Peyer's patch (tissue), 4 donors: Measurements from ENCODE around the gene CNTNAP5. TPM values are rescaled to one million over a fixed set of nuclear protein-coding genes. Genes with fewer than 3 reads are reported as not detected.

Experiments
- DNase-seq, 3 donors: peaks; one replicate each; pipeline ENCODE4 v3.0.0-alpha.2; 2017 to 2019
- H3K27ac ChIP-seq, 4 donors: fragments of 200-600 bp; sonication (generic); one replicate each; pipeline ENCODE4 v1.5.1; 2016 to 2019
- H3K27me3 ChIP-seq, 2 donors: fragments of 200-600 bp; sonication (generic); one replicate each; pipeline ENCODE4 v1.5.1; 2019
- H3K36me3 ChIP-seq, 3 donors: fragments of 200-600 bp; sonication (generic); one replicate each; pipeline ENCODE4 v1.5.1; 2016 to 2019
- H3K4me1 ChIP-seq, 4 donors: fragments of 200-600 bp; sonication (generic); one replicate each; pipeline ENCODE4 v1.5.1; 2016 to 2019
- H3K4me3 ChIP-seq, 4 donors: fragments of 200-600 bp; sonication (generic); 1 replicate in 3 of 4; 2 replicates in 1 of 4; pipeline ENCODE4 v1.5.1; 2016 to 2019; ENCODE audit warnings: mild to moderate bottlenecking in 1 of 4
- H3K9me3 ChIP-seq, 4 donors: fragments of 200-600 bp; sonication (generic); one replicate each; pipeline ENCODE4 v1.5.1; 2016 to 2019; ENCODE audit warnings: mild to moderate bottlenecking in 1 of 4
- POLR2A ChIP-seq, 2 donors: fragments of 450-650 bp; IDR thresholded peaks; one replicate each; pipeline ENCODE4 v1.5.1; 2017; ENCODE audit warnings: antibody characterized with exemption in 2 of 2, mild to moderate bottlenecking in 2 of 2, moderate library complexity in 2 of 2
- total RNA-seq, 4 donors: library from RNA; depleted of rRNA; stranded (reverse); fragments of >200 nt; gene quantifications; one replicate each; pipeline ENCODE4 v1.1.0, GENCODE V29; 2016
- TF ChIP-seq, protein P1 (sequence below), 6 experiments: fragments of 450-650 bp in 4 of 6; fragments of 200-600 bp in 2 of 6; sonication (generic) in 1 of 6; IDR thresholded peaks; one replicate each; pipeline ENCODE4 v1.5.1; 2017 to 2019; ENCODE audit warnings: antibody characterized with exemption in 6 of 6, mild to moderate bottlenecking in 3 of 6, moderate library complexity in 1 of 6

The CNTNAP5 gene
- total RNA-seq, 4 donors from 2014 or later, result not detected

DNA sequence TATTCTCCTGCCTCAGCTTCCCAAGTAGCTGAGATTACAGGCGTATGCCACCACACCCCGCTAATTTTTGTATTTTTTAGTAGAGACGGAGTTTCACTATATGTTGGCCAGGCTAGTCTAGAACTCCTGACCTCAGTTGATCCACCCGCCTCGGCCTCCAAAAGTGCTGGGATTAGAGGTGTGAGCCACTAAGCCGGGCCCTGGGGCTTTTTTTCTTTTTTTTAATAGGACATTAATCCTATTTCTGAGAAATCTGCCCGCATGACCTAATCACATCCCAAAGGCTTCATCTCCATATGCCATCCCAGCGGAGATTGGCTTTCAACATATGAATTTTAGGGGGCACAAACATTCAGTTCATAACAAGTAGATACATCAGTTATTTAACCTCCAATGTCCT is 128.6 kb downstream of the CNTNAP5 start:
- Histone ChIP-seq H3K4me3 (no peak overlapping the region), H3K27me3 (no peaks in the 10 kb centered on the region), H3K4me1 (no peaks in the 10 kb centered on the region), H3K36me3 (no peaks in the 10 kb centered on the region), H3K9me3 (no peaks in the 10 kb centered on the region), H3K27ac (no peak overlapping the region)
- TF ChIP-seq POLR2A (IDR thresholded peaks at IDR 0.05), result no peak
- TF ChIP-seq, protein P1, sequence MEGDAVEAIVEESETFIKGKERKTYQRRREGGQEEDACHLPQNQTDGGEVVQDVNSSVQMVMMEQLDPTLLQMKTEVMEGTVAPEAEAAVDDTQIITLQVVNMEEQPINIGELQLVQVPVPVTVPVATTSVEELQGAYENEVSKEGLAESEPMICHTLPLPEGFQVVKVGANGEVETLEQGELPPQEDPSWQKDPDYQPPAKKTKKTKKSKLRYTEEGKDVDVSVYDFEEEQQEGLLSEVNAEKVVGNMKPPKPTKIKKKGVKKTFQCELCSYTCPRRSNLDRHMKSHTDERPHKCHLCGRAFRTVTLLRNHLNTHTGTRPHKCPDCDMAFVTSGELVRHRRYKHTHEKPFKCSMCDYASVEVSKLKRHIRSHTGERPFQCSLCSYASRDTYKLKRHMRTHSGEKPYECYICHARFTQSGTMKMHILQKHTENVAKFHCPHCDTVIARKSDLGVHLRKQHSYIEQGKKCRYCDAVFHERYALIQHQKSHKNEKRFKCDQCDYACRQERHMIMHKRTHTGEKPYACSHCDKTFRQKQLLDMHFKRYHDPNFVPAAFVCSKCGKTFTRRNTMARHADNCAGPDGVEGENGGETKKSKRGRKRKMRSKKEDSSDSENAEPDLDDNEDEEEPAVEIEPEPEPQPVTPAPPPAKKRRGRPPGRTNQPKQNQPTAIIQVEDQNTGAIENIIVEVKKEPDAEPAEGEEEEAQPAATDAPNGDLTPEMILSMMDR (IDR thresholded peaks at IDR 0.05), result no peak
- DNase-seq, result no peak

DNA sequence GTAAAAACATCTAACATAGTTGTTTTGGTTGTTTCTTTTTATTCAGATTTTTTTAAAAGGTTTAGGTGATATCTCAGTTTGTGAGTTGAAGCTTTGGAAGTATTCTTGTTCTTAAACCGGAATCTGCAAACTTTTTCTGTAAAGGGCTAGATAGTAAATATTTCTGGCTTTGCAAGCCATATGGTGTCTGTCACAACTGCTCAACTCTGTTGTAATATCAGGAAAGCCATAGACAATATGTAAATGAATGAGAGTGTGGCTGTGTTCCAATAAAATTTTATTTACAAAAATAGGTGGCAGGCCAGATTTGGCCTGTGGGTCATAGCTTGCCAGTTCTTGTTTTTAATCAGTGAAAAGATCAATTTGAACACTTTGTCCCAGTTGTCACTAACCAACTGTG is 134.1 kb downstream of the CNTNAP5 start:
- TF ChIP-seq, protein P1 (IDR thresholded peaks at IDR 0.05), result no peak
- no peak for TF ChIP-seq POLR2A (IDR thresholded peaks at IDR 0.05)
- no peak for DNase-seq
- H3K4me3 ChIP-seq, result no peak overlapping the region
- H3K27ac ChIP-seq, result no peak overlapping the region
- H3K27me3 ChIP-seq, result no peaks in the 10 kb centered on the region
- H3K4me1 ChIP-seq, result no peaks in the 10 kb centered on the region
- H3K9me3 ChIP-seq, result no peaks in the 10 kb centered on the region
- no peaks in the 10 kb centered on the region for H3K36me3 ChIP-seq

DNA sequence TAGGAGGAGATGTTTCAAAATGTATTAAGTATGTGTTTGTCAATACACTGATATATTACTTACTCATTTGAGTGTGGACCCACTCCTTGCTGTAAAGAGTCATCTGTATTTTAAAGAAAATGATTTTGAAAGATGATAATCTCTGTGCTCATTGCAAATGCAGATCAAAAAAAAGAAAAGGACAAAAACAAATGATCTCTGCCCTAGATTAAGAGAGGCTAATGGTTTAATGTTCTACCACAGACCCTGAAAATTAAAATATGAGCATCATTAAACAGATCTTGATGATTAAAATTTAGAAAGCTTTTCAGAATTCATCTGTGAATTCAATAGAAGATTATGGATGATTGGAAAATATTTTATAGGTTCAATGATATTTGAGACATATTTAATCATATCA is 136.5 kb downstream of the CNTNAP5 start:
- DNase-seq, result no peak
- Histone ChIP-seq H3K4me1 (no peaks in the 10 kb centered on the region), H3K36me3 (no peaks in the 10 kb centered on the region), H3K27me3 (no peaks in the 10 kb centered on the region), H3K4me3 (no peak overlapping the region), H3K27ac (no peak overlapping the region), H3K9me3 (no peaks in the 10 kb centered on the region)
- TF ChIP-seq POLR2A (IDR thresholded peaks at IDR 0.05), result no peak
- TF ChIP-seq, protein P1 (IDR thresholded peaks at IDR 0.05), result no peak

DNA sequence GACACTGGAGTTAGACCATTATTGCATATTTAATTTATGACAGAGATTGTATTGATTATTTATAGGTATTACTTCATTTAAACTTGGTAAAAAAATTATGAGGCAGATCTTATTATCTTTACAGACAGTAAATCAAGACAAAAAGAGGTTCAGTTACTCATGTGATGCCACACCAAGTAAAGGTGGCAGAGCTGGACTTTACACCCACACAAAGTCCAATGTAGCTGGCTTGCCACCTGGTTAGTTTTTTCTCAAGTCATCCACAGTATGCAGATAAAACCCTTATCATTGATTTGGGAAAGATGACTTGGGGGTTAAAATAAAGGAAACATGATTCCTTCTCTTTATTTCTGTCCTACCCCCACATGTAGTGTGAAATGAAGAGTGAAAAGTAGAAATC is 137.2 kb downstream of the CNTNAP5 start:
- Histone ChIP-seq H3K4me1 (no peaks in the 10 kb centered on the region), H3K36me3 (no peaks in the 10 kb centered on the region), H3K27me3 (no peaks in the 10 kb centered on the region), H3K27ac (no peak overlapping the region), H3K9me3 (no peaks in the 10 kb centered on the region), H3K4me3 (no peak overlapping the region)
- TF ChIP-seq, protein P1 (IDR thresholded peaks at IDR 0.05), result no peak
- TF ChIP-seq POLR2A (IDR thresholded peaks at IDR 0.05), result no peak
- peak in 1 of 3 donors; percentile 66 for DNase-seq

DNA sequence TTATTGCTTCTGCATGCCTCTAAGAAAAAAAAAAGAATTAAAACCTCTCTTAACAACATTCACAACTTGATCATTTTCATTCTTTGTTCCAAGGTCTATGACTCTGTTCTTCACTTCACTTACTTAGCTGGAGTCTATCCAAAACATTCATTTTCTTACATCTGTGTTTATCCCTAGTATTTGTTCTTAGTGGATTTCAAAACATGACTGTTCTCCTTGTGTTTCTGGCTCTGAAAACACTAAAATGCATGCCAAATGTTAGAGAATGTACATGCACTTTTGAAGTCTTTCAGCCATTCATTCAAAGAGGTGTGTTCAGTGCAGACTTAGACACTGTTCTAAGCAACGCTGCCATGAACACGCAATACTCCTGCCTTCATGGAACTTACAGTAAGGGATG is 138.8 kb downstream of the CNTNAP5 start:
- no peak for TF ChIP-seq POLR2A (IDR thresholded peaks at IDR 0.05)
- TF ChIP-seq, protein P1 (IDR thresholded peaks at IDR 0.05), result no peak
- H3K36me3 ChIP-seq, result no peaks in the 10 kb centered on the region
- H3K9me3 ChIP-seq, result no peaks in the 10 kb centered on the region
- no peak overlapping the region for H3K27ac ChIP-seq
- no peaks in the 10 kb centered on the region for H3K4me1 ChIP-seq
- no peak overlapping the region for H3K4me3 ChIP-seq
- no peaks in the 10 kb centered on the region for H3K27me3 ChIP-seq
- no peak for DNase-seq

DNA sequence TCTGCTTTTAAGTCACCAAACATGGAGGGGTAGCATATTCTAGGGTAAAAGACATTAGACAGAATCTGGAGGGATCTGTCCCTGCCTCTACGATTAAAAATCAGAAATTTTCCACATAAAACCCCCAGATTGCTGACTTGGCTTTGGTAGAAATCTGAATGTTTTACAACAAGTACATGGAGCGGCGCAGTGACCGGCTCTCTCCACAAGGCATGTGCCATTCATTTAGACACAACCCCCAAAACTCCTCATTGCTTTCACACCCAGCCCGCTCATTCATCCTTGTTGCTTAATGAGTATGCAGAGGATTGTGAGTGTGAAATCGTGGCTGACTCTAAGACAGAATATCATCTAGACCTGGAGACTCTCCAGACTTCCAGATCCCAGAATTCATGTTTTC is 140.6 kb downstream of the CNTNAP5 start:
- H3K9me3 ChIP-seq, result no peaks in the 10 kb centered on the region
- no peak overlapping the region for H3K27ac ChIP-seq
- no peak overlapping the region for H3K4me3 ChIP-seq
- DNase-seq, result no peak
- H3K36me3 ChIP-seq, result no peaks in the 10 kb centered on the region
- no peaks in the 10 kb centered on the region for H3K27me3 ChIP-seq
- no peaks in the 10 kb centered on the region for H3K4me1 ChIP-seq
- TF ChIP-seq POLR2A (IDR thresholded peaks at IDR 0.05), result no peak
- TF ChIP-seq, protein P1 (IDR thresholded peaks at IDR 0.05), result no peak
